ENCODE results near the gene DCAF6.

DCAF6 gene

GRCh38 chr1:168088511-168089325, 152.2 kb downstream of the DCAF6 start:
- no peaks in the 10 kb centered on the region for H3K4me1 ChIP-seq (ENCODE audit: insufficient read depth, low read length, severe bottlenecking)
- H3K9me2 ChIP-seq (ENCODE audit: low read depth, low read length): no peaks in the 10 kb centered on the region
- H3K9ac ChIP-seq (ENCODE audit: low read length): no peak overlapping the region
- no peak overlapping the region for H2AFZ ChIP-seq (ENCODE audit: low read length)
- no peak overlapping the region for H3K4me3 ChIP-seq (ENCODE audit: low read depth, low read length, poor library complexity, severe bottlenecking)
- H4K20me1 ChIP-seq (ENCODE audit: insufficient read depth, low read length): no peaks in the 10 kb centered on the region
- H3F3A ChIP-seq (ENCODE audit: insufficient read depth, low read length): no peaks in the 10 kb centered on the region
- H3K27ac ChIP-seq (ENCODE audit: low read depth, low read length, poor library complexity, severe bottlenecking): no peak overlapping the region
- peaks cover 4% of the 10 kb centered on the region; the same call in 1 of the 2 replicates for H3K27me3 ChIP-seq (ENCODE audit: insufficient read depth, low read length)
- TF ChIP-seq CTCF (IDR thresholded peaks at IDR 0.05; ENCODE audit: low read length): no peak
- no peak for TF ChIP-seq EZH2 (IDR thresholded peaks at IDR 0.05; ENCODE audit: borderline replicate concordance, low read length)
- no peaks in the 10 kb centered on the region for H3K36me3 ChIP-seq (ENCODE audit: insufficient read depth, low read length)
- no peaks in the 10 kb centered on the region for H3K79me2 ChIP-seq (ENCODE audit: insufficient read depth, low read length)
- H3K4me2 ChIP-seq (ENCODE audit: low read length): no peak overlapping the region
- no peaks in the 10 kb centered on the region for H3K9me3 ChIP-seq (ENCODE audit: low read length)

DNA sequence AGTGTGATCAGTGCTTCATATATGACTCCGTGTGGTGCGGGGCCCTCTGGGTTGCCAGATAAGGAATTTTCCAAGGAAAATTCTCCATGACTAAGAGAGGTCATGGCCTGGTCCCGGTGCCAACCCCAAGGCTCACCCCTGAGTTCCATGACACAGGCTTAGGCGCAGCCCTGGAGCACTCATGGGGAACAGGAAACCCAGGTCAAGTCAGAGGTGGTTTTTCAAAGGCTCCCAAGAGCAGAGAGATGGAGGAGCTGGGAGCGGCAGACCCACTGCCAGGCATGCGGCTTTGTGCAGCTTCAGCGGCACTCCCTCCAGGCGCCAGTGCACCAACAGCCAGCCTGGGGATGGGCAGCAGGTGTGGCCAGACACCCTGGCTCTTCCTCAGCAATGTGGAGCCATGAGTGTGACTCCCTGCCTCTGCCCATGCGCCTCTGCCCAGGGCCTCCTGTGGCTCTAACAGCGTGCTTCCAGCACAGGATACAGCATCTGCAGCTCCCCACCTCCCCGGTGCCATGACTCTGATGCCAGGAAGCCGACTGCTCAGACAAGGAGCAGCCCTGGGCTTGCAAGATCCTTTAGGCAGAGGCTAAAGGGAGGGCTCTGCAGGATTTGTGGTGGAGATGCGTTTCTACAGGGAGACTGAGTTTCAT, 153.0 kb downstream of the DCAF6 start:
- peaks cover 4% of the 10 kb centered on the region; the same call in 1 of the 2 replicates for H3K27me3 ChIP-seq (ENCODE audit: insufficient read depth, low read length)
- H3K27ac ChIP-seq (ENCODE audit: low read depth, low read length, poor library complexity, severe bottlenecking): no peak overlapping the region
- H3K4me2 ChIP-seq (ENCODE audit: low read length): no peak overlapping the region
- no peaks in the 10 kb centered on the region for H3K9me2 ChIP-seq (ENCODE audit: low read depth, low read length)
- no peaks in the 10 kb centered on the region for H3K79me2 ChIP-seq (ENCODE audit: insufficient read depth, low read length)
- H3F3A ChIP-seq (ENCODE audit: insufficient read depth, low read length): no peaks in the 10 kb centered on the region
- no peaks in the 10 kb centered on the region for H3K9me3 ChIP-seq (ENCODE audit: low read length)
- H3K9ac ChIP-seq (ENCODE audit: low read length): no peak overlapping the region
- H4K20me1 ChIP-seq (ENCODE audit: insufficient read depth, low read length): no peaks in the 10 kb centered on the region
- no peaks in the 10 kb centered on the region for H3K4me1 ChIP-seq (ENCODE audit: insufficient read depth, low read length, severe bottlenecking)
- no peak overlapping the region for H3K4me3 ChIP-seq (ENCODE audit: low read depth, low read length, poor library complexity, severe bottlenecking)
- no peak for TF ChIP-seq EZH2 (IDR thresholded peaks at IDR 0.05; ENCODE audit: borderline replicate concordance, low read length)
- H3K36me3 ChIP-seq (ENCODE audit: insufficient read depth, low read length): no peaks in the 10 kb centered on the region
- H2AFZ ChIP-seq (ENCODE audit: low read length): no peak overlapping the region

- no peaks in the 10 kb centered on the region for H3K9me2 ChIP-seq (ENCODE audit: low read depth, low read length)
- no peaks in the 10 kb centered on the region for H4K20me1 ChIP-seq (ENCODE audit: insufficient read depth, low read length)
- H3K9me3 ChIP-seq (ENCODE audit: low read length): no peaks in the 10 kb centered on the region
- TF ChIP-seq CTCF (IDR thresholded peaks at IDR 0.05; ENCODE audit: low read length) (no peak), EZH2 (IDR thresholded peaks at IDR 0.05; ENCODE audit: borderline replicate concordance, low read length) (no peak)
- no peaks in the 10 kb centered on the region for H3K4me1 ChIP-seq (ENCODE audit: insufficient read depth, low read length, severe bottlenecking)
- no peak overlapping the region for H3K27ac ChIP-seq (ENCODE audit: low read depth, low read length, poor library complexity, severe bottlenecking)
- no peak overlapping the region for H2AFZ ChIP-seq (ENCODE audit: low read length)
- no peak overlapping the region for H3K4me3 ChIP-seq (ENCODE audit: low read depth, low read length, poor library complexity, severe bottlenecking)
- H3K4me2 ChIP-seq (ENCODE audit: low read length): no peak overlapping the region
- H3F3A ChIP-seq (ENCODE audit: insufficient read depth, low read length): no peaks in the 10 kb centered on the region
- H3K79me2 ChIP-seq (ENCODE audit: insufficient read depth, low read length): no peaks in the 10 kb centered on the region
- H3K36me3 ChIP-seq (ENCODE audit: insufficient read depth, low read length): no peaks in the 10 kb centered on the region
- H3K27me3 ChIP-seq (ENCODE audit: insufficient read depth, low read length): peaks cover 4% of the 10 kb centered on the region; the same call in 1 of the 2 replicates
- no peak overlapping the region for H3K9ac ChIP-seq (ENCODE audit: low read length)
Measured at GRCh38 chr1:168089979-168090337, 153.5 kb downstream of the DCAF6 start.
